ENCODE data around the gene PROK1.

- TF ChIP-seq POLR2AphosphoS5 (IDR thresholded peaks at IDR 0.05) (no peak), EP300 (IDR thresholded peaks at IDR 0.05) (no peak), POLR2A (IDR thresholded peaks at IDR 0.05) (no peak)
- TF ChIP-seq, protein P1, sequence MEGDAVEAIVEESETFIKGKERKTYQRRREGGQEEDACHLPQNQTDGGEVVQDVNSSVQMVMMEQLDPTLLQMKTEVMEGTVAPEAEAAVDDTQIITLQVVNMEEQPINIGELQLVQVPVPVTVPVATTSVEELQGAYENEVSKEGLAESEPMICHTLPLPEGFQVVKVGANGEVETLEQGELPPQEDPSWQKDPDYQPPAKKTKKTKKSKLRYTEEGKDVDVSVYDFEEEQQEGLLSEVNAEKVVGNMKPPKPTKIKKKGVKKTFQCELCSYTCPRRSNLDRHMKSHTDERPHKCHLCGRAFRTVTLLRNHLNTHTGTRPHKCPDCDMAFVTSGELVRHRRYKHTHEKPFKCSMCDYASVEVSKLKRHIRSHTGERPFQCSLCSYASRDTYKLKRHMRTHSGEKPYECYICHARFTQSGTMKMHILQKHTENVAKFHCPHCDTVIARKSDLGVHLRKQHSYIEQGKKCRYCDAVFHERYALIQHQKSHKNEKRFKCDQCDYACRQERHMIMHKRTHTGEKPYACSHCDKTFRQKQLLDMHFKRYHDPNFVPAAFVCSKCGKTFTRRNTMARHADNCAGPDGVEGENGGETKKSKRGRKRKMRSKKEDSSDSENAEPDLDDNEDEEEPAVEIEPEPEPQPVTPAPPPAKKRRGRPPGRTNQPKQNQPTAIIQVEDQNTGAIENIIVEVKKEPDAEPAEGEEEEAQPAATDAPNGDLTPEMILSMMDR (IDR thresholded peaks at IDR 0.05): no peak
These were observed 14.9 kb downstream of the PROK1 start for GRCh38 chr1:110465814-110466380.
